ENCODE results near the gene RNF152. TPM values are rescaled to one million over a fixed set of nuclear protein-coding genes. Genes with fewer than 3 reads are reported as not detected.

RNF152 gene
- total RNA-seq, 1 experiment from 2014 or later: 2.3 TPM

DNA sequence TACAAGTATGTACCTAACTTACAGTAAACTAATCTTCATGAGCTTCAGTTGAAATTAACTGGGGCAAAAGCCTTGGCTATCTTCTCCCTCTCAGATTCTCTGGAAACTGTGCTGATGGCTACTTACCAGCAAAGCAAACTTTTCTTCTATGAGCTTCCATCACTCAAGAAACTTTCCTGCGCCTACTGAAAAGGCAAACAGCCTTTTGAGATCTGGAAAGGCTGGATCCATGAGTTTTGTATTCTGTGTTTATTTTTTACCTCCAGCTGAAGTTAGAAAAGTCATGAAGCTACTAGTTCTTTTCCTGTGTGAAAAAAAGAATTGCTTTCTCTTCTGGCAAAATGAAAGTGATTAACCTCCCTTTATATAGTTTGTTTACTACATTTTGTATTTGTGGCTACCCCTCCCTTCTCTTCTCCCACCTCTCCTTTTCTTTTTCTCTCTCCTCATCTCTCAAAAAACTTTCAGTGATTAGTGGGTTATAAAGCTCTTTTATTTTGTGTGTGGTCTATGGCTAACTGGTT is 49.2 kb upstream of the RNF152 start:
- Histone ChIP-seq H3K56ac (ENCODE audit: insufficient read length, low read depth, low read length) (no peak overlapping the region), H3K4me1 (ENCODE audit: insufficient read depth, low read length) (no peaks in the 10 kb centered on the region), H3K9ac (ENCODE audit: extremely low read depth, insufficient read length, low read length) (no peak overlapping the region), H2BK120ac (ENCODE audit: low read depth, low read length, poor library complexity, severe bottlenecking) (no peak overlapping the region), H2AFZ (ENCODE audit: low read length) (no peak overlapping the region), H3K4me2 (ENCODE audit: insufficient read depth, insufficient read length, low read length) (no peak overlapping the region), H3K27me3 (ENCODE audit: insufficient read depth, low read length) (no peaks in the 10 kb centered on the region), H3T11ph (ENCODE audit: low read length) (no peak overlapping the region), H2BK20ac (ENCODE audit: low read depth, low read length, poor library complexity, severe bottlenecking) (no peak overlapping the region), H3K18ac (ENCODE audit: insufficient read length, low read depth, low read length) (no peak overlapping the region), H4K8ac (replicated peaks; ENCODE audit: insufficient read length, low read depth, low read length) (no peak overlapping the region), H2BK5ac (ENCODE audit: insufficient read length, low read length) (no peak overlapping the region), H4K20me1 (ENCODE audit: control insufficient read depth, insufficient read depth, insufficient read length) (no peaks in the 10 kb centered on the region), H3K14ac (ENCODE audit: insufficient read depth, low read length) (no peak overlapping the region), H3K23ac (ENCODE audit: insufficient read length, low read depth, low read length) (no peak overlapping the region), H3K23me2 (ENCODE audit: insufficient read length, low read depth, low read length, poor library complexity, severe bottlenecking) (no peaks in the 10 kb centered on the region), H2BK12ac (ENCODE audit: insufficient read length, low read depth, low read length) (no peak overlapping the region), H3K79me1 (ENCODE audit: insufficient read depth, low read depth, low read length, poor library complexity, severe bottlenecking) (no peaks in the 10 kb centered on the region), H2AK5ac (ENCODE audit: insufficient read length, low read length) (no peak overlapping the region), H2BK15ac (ENCODE audit: low read depth, low read length) (no peak overlapping the region), H3K79me2 (ENCODE audit: insufficient read depth, low read length) (no peaks in the 10 kb centered on the region), H3K4ac (ENCODE audit: low read depth, low read length) (no peak overlapping the region), H4K5ac (ENCODE audit: insufficient read length, low read depth, low read length) (no peak overlapping the region), H4K91ac (ENCODE audit: insufficient read length, low read depth, low read length) (no peak overlapping the region), H3K9me3 (ENCODE audit: control insufficient read depth, low read depth, low read length) (no peaks in the 10 kb centered on the region), H3K27ac (ENCODE audit: insufficient read length, low read depth, low read length) (no peak overlapping the region)
- Mint-ChIP-seq H3K4me1 (0 out of 4 replicates have a peak, but pooled peaks cover 0 to 3% of the 10 kb centered on the region in 2 experiments), H3K36me3 (ENCODE audit: insufficient read depth in 1 of 3, low read depth in 3 of 3) (peaks cover 1 to 4% (median 1%) of the 10 kb centered on the region in 3 experiments; a peak in 1 of 7 replicates), H3K9me3 (no peaks in the 10 kb centered on the region; a peak in 2 of 5 replicates), H3K4me3 (no peak overlapping the region), H3K27me3 (ENCODE audit: low read depth) (no peaks in the 10 kb centered on the region), H3K27ac (no peak overlapping the region)
- no peak for TF ChIP-seq CTCF (conservative IDR thresholded peaks at IDR 0.05)
- no peak for DNase-seq
- WGBS (ENCODE audit: extremely low coverage, insufficient read length, low lambda C conversion rate): no CpG with 5 or more reads among the region's 1 CpG
